DMS53 (cell line): Measurements from ENCODE around the gene FLOT2.
A peak's percentile ranks its signal among the peaks of the same experiment; 100 is the strongest.
"Not testable (repeated sequence)": the region's sequence is repeated elsewhere in the genome, so short reads cannot be mapped to it uniquely, and the experiment has no call there.

Source experiments
- DNase-seq: peaks from one replicate; lab custom pipeline; 2025; lab: John Stamatoyannopoulos, UW

Gene FLOT2

GRCh38 chr17:28916302-28916934, 18.9 kb upstream of the FLOT2 start:
- peak; percentile 60 for DNase-seq

- no peak for DNase-seq
Measured at GRCh38 chr17:28912938-28913333, 15.4 kb upstream of the FLOT2 start.

- peak; percentile 12 for DNase-seq
Measured at GRCh38 chr17:28912281-28912937, 14.9 kb upstream of the FLOT2 start.

GRCh38 chr17:28911411-28912045, 14.0 kb upstream of the FLOT2 start:
- DNase-seq, result no peak

DNA sequence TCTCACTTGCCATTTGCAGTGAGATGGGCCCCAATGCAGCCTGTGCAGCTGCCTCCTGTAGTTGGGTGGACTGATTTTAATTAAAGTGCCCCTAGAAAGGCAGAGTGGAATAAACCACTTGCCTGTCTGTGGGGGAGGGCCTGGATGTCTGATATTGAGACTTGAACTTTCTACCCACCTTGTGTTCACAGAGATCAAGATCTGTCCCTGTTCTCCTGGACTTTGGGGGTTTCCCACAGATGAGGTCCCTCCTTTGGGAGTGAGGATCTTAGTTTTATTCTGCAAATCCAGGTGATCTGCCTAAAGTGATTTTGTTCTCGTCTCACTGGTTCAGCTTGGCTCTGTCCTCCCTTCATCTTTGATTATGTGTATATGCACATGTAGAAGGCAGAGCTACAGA, 13.0 kb upstream of the FLOT2 start:
- no peak for DNase-seq

DNA sequence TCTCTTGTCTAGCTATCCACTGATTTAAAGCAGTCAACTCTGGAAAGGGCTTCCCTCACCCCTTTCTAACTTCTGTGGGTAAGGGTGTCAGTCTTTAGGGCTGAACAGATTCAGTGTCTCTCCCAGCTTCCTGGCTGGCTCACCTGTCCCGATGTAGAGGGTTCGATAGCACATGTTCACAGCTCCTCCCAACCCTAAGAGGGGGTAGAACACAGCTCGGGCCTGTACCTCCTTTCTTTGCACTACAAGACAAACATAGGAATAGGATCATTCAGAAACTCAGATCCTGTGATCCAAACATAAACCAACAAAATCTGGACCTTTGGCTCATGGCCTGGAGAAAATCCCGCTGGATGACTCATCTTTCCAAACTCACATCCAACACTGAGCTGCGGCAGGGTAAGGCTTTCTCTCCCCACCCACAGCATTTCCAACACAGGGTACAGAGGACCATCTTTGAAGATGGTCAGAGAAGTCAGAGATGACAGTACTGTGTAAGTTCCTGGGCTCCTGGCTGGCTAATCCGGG, 11.2 kb upstream of the FLOT2 start:
- no peak for DNase-seq

DNA sequence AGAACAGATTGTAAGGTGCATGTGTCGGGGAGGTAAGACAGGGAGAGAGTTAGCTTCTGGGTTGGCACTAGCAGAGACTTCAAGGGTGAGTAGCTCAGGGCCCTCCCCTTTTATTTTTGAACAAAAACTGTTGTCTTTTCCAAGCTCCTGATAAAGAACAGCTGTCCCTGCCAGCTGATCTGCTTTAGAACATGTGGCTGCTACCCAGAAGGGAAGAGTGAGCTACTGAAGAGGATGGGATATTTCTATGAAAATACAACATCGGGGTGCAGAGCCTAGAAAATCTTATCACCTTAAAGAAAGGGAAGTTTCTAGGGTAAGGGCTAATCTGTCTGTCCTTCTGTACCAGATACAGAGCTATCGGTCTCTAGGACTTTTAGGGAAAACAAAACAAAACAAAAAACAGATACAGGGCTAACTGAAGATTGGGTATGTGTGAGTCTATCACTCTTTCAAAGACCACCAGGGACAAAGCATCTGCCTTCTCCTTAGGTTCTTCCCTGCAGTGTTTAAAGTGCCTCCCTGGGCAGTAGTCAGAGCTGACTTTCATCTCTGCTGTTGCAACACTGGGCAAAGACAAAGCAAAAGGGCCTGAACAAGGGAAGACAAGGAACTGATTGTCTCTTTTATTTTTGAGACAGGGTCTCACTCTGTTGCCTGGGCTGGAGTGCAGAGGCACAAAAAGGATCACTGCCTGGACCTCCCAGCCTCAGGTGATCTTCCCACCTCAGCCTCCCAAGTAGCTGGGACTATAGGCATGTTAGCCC, 10.4 kb upstream of the FLOT2 start:
- DNase-seq, result no peak

DNA sequence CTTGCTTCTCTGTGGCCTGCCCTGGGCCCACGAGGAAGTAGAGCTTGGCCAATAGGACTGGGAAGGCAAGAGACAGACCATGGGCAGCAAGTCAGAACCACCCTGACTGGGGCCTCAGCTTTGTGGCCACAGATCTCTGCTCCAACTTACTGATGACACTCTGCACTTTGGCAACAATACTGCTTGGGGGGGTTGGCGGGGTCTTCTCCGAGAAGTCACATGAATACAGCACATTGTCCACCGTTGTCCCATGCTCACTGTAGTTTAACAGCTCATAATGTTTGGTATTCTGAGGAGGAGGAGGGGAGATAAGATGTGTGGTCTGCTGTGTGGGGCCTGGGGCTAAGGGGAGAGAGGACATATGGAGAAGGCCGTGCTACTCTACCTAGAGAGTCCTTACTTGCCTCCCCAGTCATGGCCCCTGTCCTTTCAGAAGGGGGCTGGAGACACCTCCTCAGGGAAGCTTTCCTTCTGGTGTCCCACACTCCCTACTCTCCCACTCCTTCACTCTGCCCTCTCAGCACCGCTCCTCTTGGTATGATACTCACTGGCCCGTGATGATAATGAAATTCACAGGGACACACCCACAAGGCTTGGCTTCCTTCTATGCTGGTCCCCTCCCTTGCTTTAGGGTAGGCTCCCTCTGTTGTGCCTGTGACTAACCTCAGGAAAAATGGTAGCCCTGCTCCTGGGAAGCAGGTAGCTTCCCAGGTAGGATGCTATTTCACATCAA, 9.3 kb upstream of the FLOT2 start:
- DNase-seq, result no peak

DNA sequence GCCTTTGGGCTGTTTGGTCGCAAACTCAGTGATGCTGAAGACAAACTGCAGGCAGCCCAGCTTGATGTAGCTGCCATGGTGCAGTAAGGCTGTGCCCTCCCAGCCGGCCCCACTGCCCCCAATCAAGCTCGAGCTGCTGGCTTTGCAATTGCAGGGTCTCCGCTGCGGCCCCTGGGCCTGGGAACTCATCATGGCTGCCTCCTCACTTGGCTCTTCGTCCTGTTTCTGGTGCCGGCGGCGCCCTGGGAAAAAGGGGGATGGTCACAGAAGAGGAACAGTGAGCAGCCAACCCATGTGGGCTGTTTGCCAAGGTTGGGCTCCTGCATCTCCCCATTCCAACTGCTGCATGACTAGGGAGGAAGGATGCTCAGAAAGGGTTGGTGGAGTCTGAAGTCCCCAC, 8.7 kb upstream of the FLOT2 start:
- no peak for DNase-seq

DNA sequence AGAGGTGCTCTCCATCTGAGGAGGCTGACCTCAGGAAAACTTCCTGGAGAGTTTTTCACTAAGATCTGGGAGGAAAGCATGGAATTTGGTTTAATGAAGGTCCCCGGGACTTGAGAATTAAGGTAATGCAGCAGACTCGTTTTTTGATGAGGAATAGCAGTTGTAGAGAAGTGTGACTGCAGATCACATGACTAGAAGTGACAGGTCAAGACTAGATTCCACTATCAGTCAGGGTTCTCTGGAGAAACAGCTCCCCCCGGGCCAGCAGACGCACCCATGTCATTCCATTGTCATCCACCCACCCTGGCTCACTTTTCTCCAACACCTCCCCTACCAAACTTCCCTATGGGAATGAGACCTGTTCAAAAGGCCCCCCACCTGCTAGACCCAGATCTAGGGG, 7.3 kb upstream of the FLOT2 start:
- no peak for DNase-seq

DNA sequence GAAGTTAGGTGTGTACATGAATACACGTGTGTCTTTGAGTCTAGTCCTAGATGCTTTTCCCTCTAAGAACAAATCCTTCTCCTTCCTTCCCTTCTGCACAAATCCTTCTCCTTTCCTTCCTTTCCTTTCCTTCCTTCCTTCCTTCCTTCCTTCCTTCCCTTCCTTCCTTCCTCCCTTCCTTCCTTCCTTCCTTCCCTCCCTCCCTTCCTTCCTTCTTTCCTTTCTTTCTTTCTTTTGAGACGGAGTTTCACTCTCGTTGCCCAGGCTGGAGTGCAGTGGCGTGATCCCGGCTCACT, 6.0 kb upstream of the FLOT2 start:
- DNase-seq, result not testable (repeated sequence)

DNA sequence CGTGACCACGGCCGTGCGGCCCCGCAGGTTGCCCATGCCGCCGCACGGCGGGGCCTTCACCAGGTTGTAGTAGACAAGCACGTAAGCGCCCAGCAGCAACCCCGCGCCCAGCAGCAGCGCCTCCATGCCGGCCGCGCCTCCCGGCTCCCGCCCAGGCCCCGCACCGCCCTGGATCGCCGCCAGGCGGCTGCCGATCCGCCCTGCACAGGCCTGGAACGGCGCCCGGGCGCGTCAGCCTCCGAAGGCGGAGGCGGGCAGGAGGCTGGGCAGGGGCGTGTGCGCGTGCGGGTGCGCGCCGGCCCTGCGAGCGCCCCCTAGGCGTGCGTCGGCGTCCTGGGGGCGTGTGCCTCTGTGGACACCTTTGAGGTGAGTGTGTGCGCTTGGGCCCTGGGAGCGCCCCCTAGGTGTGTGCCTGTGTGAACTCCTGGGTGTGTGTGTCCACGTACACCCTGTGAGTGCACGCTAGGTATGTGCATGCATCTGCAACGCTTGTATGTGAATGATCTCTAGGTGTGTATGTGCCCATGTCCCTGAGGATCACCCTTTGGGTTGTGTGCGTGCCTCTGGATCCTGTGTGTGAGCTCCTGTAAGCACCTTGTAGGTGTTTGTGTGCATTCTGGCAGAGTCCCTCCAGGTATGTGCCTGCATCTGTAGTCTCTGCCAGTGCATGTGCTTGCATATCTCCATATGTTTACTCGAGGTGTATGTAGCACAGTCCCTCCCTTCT, 5.4 kb upstream of the FLOT2 start, which contains the start of gene DHRS13:
Gene DHRS13, minus strand, starts transcription at position 261 of the 727 bp plus-strand sequence. Its CDS starts 135 bp downstream, at position 126.
- DNase-seq, result peak; percentile 96

- peak; percentile 81 for DNase-seq
Measured at GRCh38 chr17:28901866-28902818, 4.6 kb upstream of the FLOT2 start.

- no peak for DNase-seq
Measured at GRCh38 chr17:28900986-28901726, 3.6 kb upstream of the FLOT2 start.

GRCh38 chr17:28899212-28899815, 1.8 kb upstream of the FLOT2 start:
- DNase-seq, result no peak

- no peak for DNase-seq
Measured at GRCh38 chr17:28898527-28898955, 1.0 kb upstream of the FLOT2 start.

- DNase-seq, result peak; percentile 10
Measured at GRCh38 chr17:28897769-28898526, 415 bp upstream of the FLOT2 start.

DNA sequence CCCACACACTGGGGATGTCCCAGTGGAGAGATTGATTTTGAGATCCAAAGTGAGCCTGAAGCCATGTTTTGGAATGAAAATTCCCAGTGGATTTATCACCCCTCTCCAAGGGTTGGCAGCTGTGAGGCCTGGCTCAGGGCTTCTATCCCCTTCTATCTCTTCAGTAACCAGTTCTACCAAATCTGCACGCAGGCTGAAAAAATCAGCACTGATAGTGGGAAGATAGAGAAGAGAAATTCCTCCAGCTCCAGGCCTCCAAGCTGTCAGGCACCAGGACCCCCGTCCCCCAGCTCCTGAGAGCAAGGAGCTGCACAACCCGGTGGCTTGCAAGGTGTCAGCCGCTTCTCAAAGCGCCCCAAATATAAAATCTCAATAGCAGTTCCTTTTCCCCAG, 1.0 kb downstream of the FLOT2 start:
- DNase-seq, result no peak
